ENCODE measurements around the gene ZNF382. TPM values are rescaled to one million over a fixed set of nuclear protein-coding genes. Genes with fewer than 3 reads are reported as not detected.

Gene ZNF382
- total and polyA plus RNA-seq, 10 of the 15 experiments (the other 5 are each of a cell fraction or from before 2014, with no cell fraction given): 0.02 to 0.74 (median 0.55) TPM

DNA sequence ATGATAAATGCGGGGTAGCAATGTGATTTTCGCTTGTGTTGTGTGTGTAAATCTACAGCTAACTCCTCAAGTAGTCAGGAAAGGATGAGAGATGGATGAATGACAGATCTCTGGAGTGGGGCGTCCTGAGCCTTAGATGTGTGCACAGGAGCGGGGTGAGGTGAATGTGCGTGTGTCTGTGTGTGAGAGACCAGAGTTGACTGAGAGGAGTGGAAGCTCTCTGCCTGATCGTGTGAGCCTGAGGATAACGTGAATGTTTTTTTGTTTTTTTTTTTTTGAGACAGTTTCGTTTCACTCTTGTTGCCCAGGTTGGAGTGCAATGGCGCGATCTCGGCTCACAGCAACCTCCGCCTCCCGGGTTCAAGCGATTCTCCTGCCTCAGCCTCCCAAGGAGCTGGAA, 60.7 kb downstream of the ZNF382 start:
- H3K4me1 ChIP-seq (ENCODE audit: control insufficient read depth, insufficient read depth, low read length): no peaks in the 10 kb centered on the region; the same call in 1 of the 2 replicates
- ChIA-PET SMC1A (ENCODE audit: uncharacterized antibody, unreplicated experiment) (interaction anchor here (1.2 kb wide), 1 partner anchor 61 kb away, joined by 3 read pairs; the partner anchor contains the start of gene ZNF382), CTCF (interaction anchor here (0.6 kb wide), 1 partner anchor 557 kb away, joined by 3 read pairs; no protein-coding TSS in a partner anchor), POLR2A (interaction anchor here (0.5 kb wide), 1 partner anchor 60 kb away, joined by 5 read pairs; no protein-coding TSS in a partner anchor), RAD21 (ENCODE audit: unreplicated experiment) (no interaction called here)
- H3K79me2 ChIP-seq (ENCODE audit: control insufficient read depth, insufficient read depth, low read length): no peaks in the 10 kb centered on the region; the same call in 1 of the 2 replicates
- H3K9me3 ChIP-seq (replicated peaks; ENCODE audit: control insufficient read depth, insufficient read depth, low read length): peaks cover 9% of the 10 kb centered on the region; the same call in 2 of the 3 replicates
- H3K9ac ChIP-seq (ENCODE audit: control insufficient read depth, insufficient read depth, low read length): no peak overlapping the region
- FAIRE-seq: no peak
- no peaks in the 10 kb centered on the region for H4K20me1 ChIP-seq (ENCODE audit: control insufficient read depth, insufficient read depth)
- H3K36me3 ChIP-seq (ENCODE audit: control insufficient read depth in 2 of 2, insufficient read depth in 2 of 2, low read length in 1 of 2): peaks cover 0 to 8% of the 10 kb centered on the region in 2 experiments; a peak in 1 of 4 replicates
- no peaks in the 10 kb centered on the region for H3K27me3 ChIP-seq (replicated peaks in 1 of 2; ENCODE audit: control insufficient read depth in 2 of 2, insufficient read depth in 2 of 2, low read length in 1 of 2)
- H2AFZ ChIP-seq (ENCODE audit: control insufficient read depth, low read depth, low read length): no peak overlapping the region
- in situ Hi-C loops (cut with MboI) (no loop called here), intact Hi-C loops (cut with micrococcal nuclease; ENCODE audit: unreplicated experiment) (no loop called here)
- H3K4me2 ChIP-seq (ENCODE audit: control insufficient read depth, insufficient read depth): peak overlapping the region; percentile 84
- WGBS (ENCODE audit: insufficient coverage, insufficient replicate concordance, low lambda C conversion rate, missing lambda C conversion rate): 21% methylated on average over 4 of the region's 14 CpGs
- no peak overlapping the region for H3K27ac ChIP-seq (ENCODE audit: control insufficient read depth, insufficient read depth)
- no TSS peak for BruUV-seq (replicated peaks)
- no peak for DNase-seq (ENCODE audit: low read depth, low spot score)
- peak overlapping the region; percentile 90 for H3K4me3 ChIP-seq
- TF ChIP-seq EGR1 (IDR thresholded peaks at IDR 0.05; ENCODE audit: borderline replicate concordance in 1 of 2, low read depth in 2 of 2, low read length in 2 of 2): no peak
- no peak for TF ChIP-seq TBL1XR1 (IDR thresholded peaks at IDR 0.05; ENCODE audit: low read depth, low read length)
- TF ChIP-seq, protein P1, sequence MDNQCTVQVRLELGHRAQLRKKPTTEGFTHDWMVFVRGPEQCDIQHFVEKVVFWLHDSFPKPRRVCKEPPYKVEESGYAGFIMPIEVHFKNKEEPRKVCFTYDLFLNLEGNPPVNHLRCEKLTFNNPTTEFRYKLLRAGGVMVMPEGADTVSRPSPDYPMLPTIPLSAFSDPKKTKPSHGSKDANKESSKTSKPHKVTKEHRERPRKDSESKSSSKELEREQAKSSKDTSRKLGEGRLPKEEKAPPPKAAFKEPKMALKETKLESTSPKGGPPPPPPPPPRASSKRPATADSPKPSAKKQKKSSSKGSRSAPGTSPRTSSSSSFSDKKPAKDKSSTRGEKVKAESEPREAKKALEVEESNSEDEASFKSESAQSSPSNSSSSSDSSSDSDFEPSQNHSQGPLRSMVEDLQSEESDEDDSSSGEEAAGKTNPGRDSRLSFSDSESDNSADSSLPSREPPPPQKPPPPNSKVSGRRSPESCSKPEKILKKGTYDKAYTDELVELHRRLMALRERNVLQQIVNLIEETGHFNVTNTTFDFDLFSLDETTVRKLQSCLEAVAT (IDR thresholded peaks at IDR 0.05): 0 out of 2 replicates have a peak, but pooled peaks have one; percentile 53
- no peak for TF ChIP-seq CBX5 (IDR thresholded peaks at IDR 0.05; ENCODE audit: low read depth)
- no peak for TF ChIP-seq KAT2A (conservative IDR thresholded peaks at IDR 0.05; ENCODE audit: control insufficient read depth, low read depth, low read length)
- no peak for TF ChIP-seq SMAD5 (IDR thresholded peaks at IDR 0.05; ENCODE audit: low read depth)
- no peak for TF ChIP-seq CREM (IDR thresholded peaks at IDR 0.05; ENCODE audit: low read depth)
- no peak for TF ChIP-seq CHD1 (IDR thresholded peaks at IDR 0.05; ENCODE audit: low read depth, low read length)
- no peak for ATAC-seq
